Endothelial cell of umbilical vein (primary cell): ENCODE results near the gene AMN. TPM values are rescaled to one million over a fixed set of nuclear protein-coding genes. Genes with fewer than 3 reads are reported as not detected.
A peak's percentile ranks its signal among the peaks of the same experiment; 100 is the strongest.

Experiments
- BruUV-seq: library from RNA; stranded (reverse); fragments of 400-500 nt; replicated peaks from 2 replicates; lab custom pipeline; 2021; lab: Mats Ljungman, UMichigan
- CTCF ChIA-PET: fragments of 300-600, 350-600 bp; sonication (Branson Sonifier 250); formaldehyde crosslinking; loops from one replicate; lab custom pipeline; 2021; ENCODE audit warnings: antibody characterized with exemption, inconsistent platforms; lab: Charles Lee
- POLR2A ChIA-PET: fragments of 300-600, 350-600 bp; sonication (Branson Sonifier 250); formaldehyde crosslinking; loops from one replicate; lab custom pipeline; 2021; ENCODE audit warnings: antibody characterized with exemption, inconsistent platforms; lab: Charles Lee
- DNase-seq: peaks from one replicate; pipeline ENCODE4 v3.0.0-alpha.2; 2011; ENCODE audit warnings: low read depth, low spot score
- FAIRE-seq: peaks from 2 replicates; lab custom pipeline; 2011; peaks lifted over from hg19 to GRCh38; lab: Jason Lieb, UNC
- H2AFZ ChIP-seq: 2 replicates; pipeline ENCODE4 v1.6.0; 2012; ENCODE audit warnings: low read depth, low read length, control low read depth, inconsistent platforms
- H3K27ac ChIP-seq: 2 replicates; pipeline ENCODE4 v1.5.1; 2011; ENCODE audit warnings: low read depth, mild to moderate bottlenecking, control low read depth, low read length, moderate library complexity; ENCODE audit not compliant: insufficient read depth
- H3K27me3 ChIP-seq, 2 experiments: 2 replicates each; pipeline versions ENCODE4 v1.6.0 to v1.6.1; 2011; ENCODE audit warnings: low read length in 2 of 2, mixed read lengths in 1 of 2; ENCODE audit not compliant: control insufficient read depth in 2 of 2, insufficient read depth in 2 of 2
- H3K36me3 ChIP-seq, 2 experiments: 2 replicates in 1 of 2; 3 replicates in 1 of 2; pipeline ENCODE4 v1.5.1; 2011; ENCODE audit warnings: low read length in 2 of 2, mild to moderate bottlenecking in 1 of 2, moderate library complexity in 1 of 2; ENCODE audit not compliant: control insufficient read depth in 2 of 2, insufficient read depth in 2 of 2; ENCODE audit errors: extremely low read depth in 1 of 2
- H3K4me1 ChIP-seq: 3 replicates; pipeline ENCODE4 v1.5.1; 2011; ENCODE audit warnings: mild to moderate bottlenecking, low read length; ENCODE audit not compliant: control insufficient read depth, insufficient read depth; ENCODE audit errors: extremely low read depth
- H3K4me2 ChIP-seq: 2 replicates; pipeline ENCODE4 v1.6.1; 2011; ENCODE audit warnings: low read length, control low read depth, mixed read lengths; ENCODE audit not compliant: insufficient read depth
- H3K4me3 ChIP-seq, 3 experiments: fragments of 200-600 bp in 1 of 3; sonication (generic), shearing (Covaris generic) in 1 of 3; replicated peaks in 1 of 3; 2 replicates each; pipeline ENCODE4 v1.5.1; 2011 to 2016; ENCODE audit warnings: control low read depth in 3 of 3, low read length in 3 of 3, mild to moderate bottlenecking in 2 of 3, inconsistent platforms in 1 of 3, low read depth in 1 of 3, moderate library complexity in 1 of 3; ENCODE audit not compliant: insufficient read depth in 1 of 3
- H3K79me2 ChIP-seq: 2 replicates; pipeline ENCODE4 v1.6.0; 2012; ENCODE audit warnings: low read length, inconsistent platforms; ENCODE audit not compliant: control insufficient read depth, insufficient read depth
- H3K9ac ChIP-seq: replicated peaks from 2 replicates; pipeline ENCODE3; 2011; ENCODE audit warnings: low read length, control low read depth; ENCODE audit not compliant: insufficient read depth; ENCODE audit errors: extremely low read depth
- H3K9me1 ChIP-seq: replicated peaks from 3 replicates; pipeline ENCODE4 v1.6.0; 2011; ENCODE audit warnings: mild to moderate bottlenecking, low read length; ENCODE audit not compliant: control insufficient read depth, insufficient read depth; ENCODE audit errors: extremely low read depth
- H3K9me3 ChIP-seq: replicated peaks from 2 replicates; pipeline ENCODE4 v1.5.1; 2012; ENCODE audit warnings: low read length, inconsistent platforms; ENCODE audit not compliant: control insufficient read depth, insufficient read depth
- H4K20me1 ChIP-seq: replicated peaks from 2 replicates; pipeline ENCODE3; 2011; ENCODE audit warnings: mild to moderate bottlenecking, low read length; ENCODE audit not compliant: control insufficient read depth, insufficient read depth; ENCODE audit errors: extremely low read depth
- CTCF ChIP-seq, 2 donors: IDR thresholded peaks; 1 replicate in 1 of 2; 2 replicates in 1 of 2; pipeline ENCODE4 v1.5.1; 2011; ENCODE audit warnings: low read length in 2 of 2, mild to moderate bottlenecking in 2 of 2, moderate library complexity in 2 of 2, control low read depth in 1 of 2, inconsistent platforms in 1 of 2, low read depth in 1 of 2; ENCODE audit not compliant: insufficient read depth in 1 of 2; ENCODE audit errors: extremely low read depth in 1 of 2
- EZH2 ChIP-seq: IDR thresholded peaks from 2 replicates; pipeline ENCODE4 v1.6.1; 2012; ENCODE audit warnings: borderline replicate concordance, low read depth, mild to moderate bottlenecking, moderate library complexity, low read length, inconsistent platforms; ENCODE audit not compliant: severe bottlenecking
- FOS ChIP-seq: IDR thresholded peaks from 2 replicates; pipeline ENCODE4 v1.6.1; 2011; ENCODE audit warnings: mild to moderate bottlenecking, low read length, moderate library complexity, borderline replicate concordance; ENCODE audit not compliant: insufficient read depth
- GATA2 ChIP-seq: IDR thresholded peaks from 2 replicates; pipeline ENCODE4 v1.7.0; 2011; ENCODE audit warnings: low read depth, mild to moderate bottlenecking, moderate library complexity, mixed read lengths, low read length; ENCODE audit not compliant: insufficient read length, insufficient read depth
- JUN ChIP-seq: IDR thresholded peaks from 2 replicates; pipeline ENCODE4 v1.6.1; 2011; ENCODE audit warnings: borderline replicate concordance, low read depth; ENCODE audit not compliant: insufficient read length, insufficient read depth
- MAX ChIP-seq: IDR thresholded peaks from 2 replicates; pipeline ENCODE4 v1.6.1; 2011; ENCODE audit not compliant: insufficient read depth, insufficient read length
- MYC ChIP-seq: IDR thresholded peaks from one replicate; pipeline ENCODE4 v1.6.1; 2011; ENCODE audit warnings: mild to moderate bottlenecking, low read depth, low read length
- POLR2A ChIP-seq: IDR thresholded peaks from 2 replicates; pipeline ENCODE4 v1.6.1; 2012; ENCODE audit warnings: low read depth, mild to moderate bottlenecking, control low read depth, low read length
- POLR2AphosphoS5 ChIP-seq: IDR thresholded peaks from 2 replicates; pipeline ENCODE4 v1.6.1; 2012; ENCODE audit warnings: low read depth, mild to moderate bottlenecking, control low read depth, low read length, moderate library complexity; ENCODE audit not compliant: insufficient read depth
- dilution Hi-C: fragments of 300-500 bp; cut with MboI; formaldehyde crosslinking; loops from one replicate; pipeline ENCODE4 v1.15.0; 2019; ENCODE audit warnings: low sequenced_read_pairs; ENCODE audit not compliant: extremely low pct_ligation_motif_present
- intact Hi-C: fragments of 100-400 bp; cut with micrococcal nuclease; formaldehyde crosslinking; loops from one replicate; pipeline ENCODE4 v1.10.0; 2022
- polyA plus RNA-seq, 4 experiments: library from polyadenylated mRNA; depleted of rRNA in 3 of 4; stranded (reverse) in 3 of 4; unstranded in 1 of 4; fragments of >200 nt; gene quantifications; 2 replicates each; pipeline versions ENCODE4 v1.2.1 to v1.2.3, GENCODE V29; 2011 to 2012; ENCODE audit warnings: missing spikeins in 1 of 4
- total RNA-seq: library from RNA; stranded (reverse); gene quantifications from 2 replicates; pipeline ENCODE4 v1.2.3, GENCODE V29; 2021

The AMN gene
- total and polyA plus RNA-seq, 2 donors (not counting 3 experiments of a cell fraction or from before 2014, with no cell fraction given): 0.03 TPM; not detected in 1

DNA sequence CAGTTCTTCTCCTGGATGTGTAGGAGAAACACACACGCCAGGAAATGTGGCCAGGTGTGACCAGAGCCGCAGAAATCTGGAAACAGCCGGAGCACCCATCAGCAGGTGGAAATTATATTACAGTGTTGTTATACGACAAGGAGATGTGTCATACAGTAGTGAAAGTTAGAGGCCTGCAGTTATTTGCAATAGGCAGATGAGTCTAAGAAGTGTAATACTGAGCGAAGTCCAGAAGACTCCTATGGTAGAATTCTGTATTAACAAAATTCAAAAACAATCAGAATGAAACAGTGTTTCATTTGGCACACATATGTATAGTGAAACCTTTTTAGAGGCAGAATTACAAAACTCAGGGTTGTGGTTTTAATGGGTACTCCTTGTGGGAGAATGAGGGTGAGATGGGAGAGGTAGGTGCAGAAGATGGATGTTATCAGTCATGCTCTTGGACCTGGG, 39.3 kb upstream of the AMN start:
- dilution Hi-C loops: no loop called here
- Histone ChIP-seq H3K9me1 (no peaks in the 10 kb centered on the region), H3K27me3 (no peaks in the 10 kb centered on the region), H3K4me1 (no peaks in the 10 kb centered on the region), H3K9ac (no peak overlapping the region), H3K36me3 (peaks cover 0 to 1% of the 10 kb centered on the region in 2 experiments), H3K27ac (no peak overlapping the region), H2AFZ (no peak overlapping the region), H3K4me3 (no peak overlapping the region), H3K4me2 (no peak overlapping the region), H3K9me3 (no peaks in the 10 kb centered on the region), H4K20me1 (no peaks in the 10 kb centered on the region), H3K79me2 (no peaks in the 10 kb centered on the region)
- no peak for DNase-seq
- FAIRE-seq: no peak
- ChIA-PET CTCF (no interaction called here), POLR2A (no interaction called here)
- no peak for TF ChIP-seq MAX
- TF ChIP-seq FOS: no peak
- TF ChIP-seq MYC: no peak
- no peak for TF ChIP-seq EZH2
- TF ChIP-seq GATA2: no peak
- no peak for TF ChIP-seq JUN
- no TSS peak for BruUV-seq
- intact Hi-C loops: no loop called here

DNA sequence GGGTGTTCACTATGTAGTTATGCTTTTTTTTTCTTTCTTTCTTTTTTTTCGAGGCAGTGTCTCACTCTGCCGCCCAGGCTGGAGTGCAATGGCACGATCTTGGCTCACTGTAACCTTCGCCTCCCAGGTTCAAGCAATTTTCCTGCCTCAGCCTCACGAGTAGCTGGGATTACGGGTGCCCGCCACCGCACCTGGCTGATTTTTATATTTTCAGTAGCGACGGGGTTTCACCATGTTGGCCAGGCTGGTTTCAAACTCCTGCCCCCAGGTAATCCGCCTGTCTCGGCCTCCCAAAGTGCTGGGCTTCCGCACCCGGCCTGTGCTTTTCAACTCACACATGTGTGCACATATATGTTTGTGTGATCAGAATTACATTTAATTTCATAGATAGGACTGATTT, 38.9 kb upstream of the AMN start:
- Histone ChIP-seq H3K4me3 (no peak overlapping the region), H3K9me1 (no peaks in the 10 kb centered on the region), H4K20me1 (no peaks in the 10 kb centered on the region), H3K27me3 (no peaks in the 10 kb centered on the region), H3K4me1 (no peaks in the 10 kb centered on the region), H2AFZ (no peak overlapping the region), H3K9ac (no peak overlapping the region), H3K79me2 (no peaks in the 10 kb centered on the region), H3K9me3 (no peaks in the 10 kb centered on the region), H3K4me2 (no peak overlapping the region), H3K36me3 (peaks cover 0 to 1% of the 10 kb centered on the region in 2 experiments), H3K27ac (no peak overlapping the region)
- TF ChIP-seq EZH2 (no peak), MYC (no peak), MAX (no peak), JUN (no peak), POLR2A (no peak), GATA2 (no peak), POLR2AphosphoS5 (no peak), FOS (no peak), CTCF (IDR thresholded peaks at IDR 0.05; ENCODE audit: extremely low read depth in 1 of 2, insufficient read depth in 1 of 2, low read depth in 1 of 2, low read length in 2 of 2) (no peak)
- ChIA-PET POLR2A (no interaction called here), CTCF (no interaction called here)
- dilution Hi-C loops (no loop called here), intact Hi-C loops (no loop called here)
- DNase-seq: no peak
- no TSS peak for BruUV-seq
- FAIRE-seq: peak; percentile 24
